Psoas muscle (tissue), 8 donors: ENCODE data around the gene DNAL4. TPM values are rescaled to one million over a fixed set of nuclear protein-coding genes. Genes with fewer than 3 reads are reported as not detected.

Experiments
- ATAC-seq, 4 donors: fragments of 200-7000 bp; cut with Tn5 transposase; one replicate each; pipeline ENCODE4 v1.9.1; 2020; ENCODE audit warnings: moderate library complexity in 3 of 4, mild to moderate bottlenecking in 2 of 4
- DNase-seq, 2 donors: peaks; one replicate each; pipeline ENCODE4 v3.0.0-alpha.2; 2020
- H3K27ac ChIP-seq: fragments of 200-600 bp; one replicate; pipeline ENCODE4 v1.8.0; 2022
- H3K27me3 ChIP-seq, 3 donors: fragments of 200-600 bp in 1 of 3; one replicate each; pipeline versions ENCODE4 v1.6.1 to v1.8.0; 2013 to 2022; ENCODE audit warnings: low read length in 2 of 3, mild to moderate bottlenecking in 2 of 3, moderate library complexity in 1 of 3; ENCODE audit not compliant: insufficient read depth in 3 of 3
- H3K36me3 ChIP-seq, 2 donors: fragments of 200-600 bp in 1 of 2; one replicate each; pipeline versions ENCODE4 v1.6.1 to v1.8.0; 2013 to 2022; ENCODE audit warnings: low read depth in 1 of 2, mild to moderate bottlenecking in 1 of 2, moderate library complexity in 1 of 2; ENCODE audit not compliant: insufficient read depth in 1 of 2
- H3K4me1 ChIP-seq: fragments of 200-600 bp; one replicate; pipeline ENCODE4 v1.8.0; 2022
- H3K4me3 ChIP-seq: fragments of 200-600 bp; one replicate; pipeline ENCODE4 v1.8.0; 2022; ENCODE audit warnings: mild to moderate bottlenecking
- H3K9me3 ChIP-seq: fragments of 200-600 bp; one replicate; pipeline ENCODE4 v1.8.0; 2022
- CTCF ChIP-seq: fragments of 200-600 bp; IDR thresholded peaks from one replicate; pipeline ENCODE4 v1.8.0; 2022; ENCODE audit warnings: antibody characterized with exemption
- WGBS, 3 donors: extraction: QIAGEN DNeasy Blood & Tissue Kit; methylation state at CpG; one replicate each; pipeline versions ENCODE4 v1.1.6 to v1.1.7; 2013; 5-methylcytosine and 5-hydroxymethylcytosine counted together
- intact Hi-C, 2 donors: fragments of 100-400 bp; cut with DNase I; formaldehyde crosslinking; loops; one replicate each; pipeline versions ENCODE4 v1.11.0 to v1.14.2; 2022
- polyA plus RNA-seq, 3 donors: library from polyadenylated mRNA; stranded (reverse); fragments of 200-250 nt; gene quantifications; one replicate each; pipeline ENCODE4 v1.2.3, GENCODE V29; 2013
- total RNA-seq, 4 donors: library from RNA; stranded (reverse); fragmentation: NEBNext Ultra II Directional in 2 of 4; extraction: Animal tissue kit (Norgen Biotek cat#: 25700) in 2 of 4; gene quantifications; one replicate each; pipeline versions ENCODE4 v1.2.1 to v1.2.4, GENCODE V29; 2021 to 2023
- donor health status: healthy with polysubstance abuse.
- donor health status: DM: no; HTN: no; CAD: no; lungs with moderate emphysema.
- donor health status: Bipolar disorder and iron deficiency.
- donor health status: healthy.
- donor health status: DM: yes; HTN: yes; CAD: no.
- donor health status: DM: no; HTN: no; CAD: no.
- donor health status: DM: no; HTN: no; CAD: no.
- donor health status: DM: yes; HTN: yes; CAD: no.

DNAL4 gene
- total and polyA plus RNA-seq, 7 donors, result 3.5 to 13.9 (median 5.8) TPM

GRCh38 chr22:38783095-38783615, 10.8 kb downstream of the DNAL4 start:
- H3K9me3 ChIP-seq, result no peaks in the 10 kb centered on the region
- H3K27me3 ChIP-seq, result no peaks in the 10 kb centered on the region
- no peak for TF ChIP-seq CTCF
- DNase-seq (peak in 1 of 2 donors; percentile 20), ATAC-seq (no peak)
- H3K4me3 ChIP-seq, result no peak overlapping the region
- intact Hi-C loops, result no loop called here
- WGBS, 3 donors, result 68 to 78% (median 71%) methylated on average over 13 to 14 of the region's 14 CpGs
- H3K4me1 ChIP-seq, result peaks cover 4% of the 10 kb centered on the region
- peaks cover 0 to 18% of the 10 kb centered on the region in 2 donors for H3K36me3 ChIP-seq
- H3K27ac ChIP-seq, result no peak overlapping the region

- 76 to 78% (median 76%) methylated on average over 13 of the region's 13 CpGs for WGBS, 3 donors
- no peaks in the 10 kb centered on the region for H3K9me3 ChIP-seq
- no peak overlapping the region for H3K27ac ChIP-seq
- TF ChIP-seq CTCF, result no peak
- ATAC-seq, result no peak
- intact Hi-C loops, result no loop called here
- H3K36me3 ChIP-seq, result peaks cover 0 to 18% of the 10 kb centered on the region in 2 donors
- H3K4me1 ChIP-seq, result no peaks in the 10 kb centered on the region
- no peak overlapping the region for H3K4me3 ChIP-seq
- no peaks in the 10 kb centered on the region for H3K27me3 ChIP-seq
- DNase-seq, result no peak
These were observed 11.4 kb downstream of the DNAL4 start for GRCh38 chr22:38782402-38783094.

GRCh38 chr22:38781033-38781432, 12.9 kb downstream of the DNAL4 start:
- ATAC-seq (no peak), DNase-seq (peak in 1 of 2 donors; percentile 60)
- Histone ChIP-seq H3K27ac (no peak overlapping the region), H3K4me3 (no peak overlapping the region), H3K9me3 (no peaks in the 10 kb centered on the region), H3K36me3 (peaks cover 0 to 18% of the 10 kb centered on the region in 2 donors), H3K27me3 (no peaks in the 10 kb centered on the region), H3K4me1 (no peaks in the 10 kb centered on the region)
- TF ChIP-seq CTCF, result no peak
- 31 to 58% (median 54%) methylated on average over 12 to 13 of the region's 13 CpGs for WGBS, 3 donors
- intact Hi-C loops, result no loop called here

- TF ChIP-seq CTCF, result no peak
- peak; percentile 74 to 91 (median 85) for ATAC-seq
- Histone ChIP-seq H3K27ac (no peak overlapping the region), H3K36me3 (peaks cover 0 to 18% of the 10 kb centered on the region in 2 donors), H3K27me3 (no peaks in the 10 kb centered on the region), H3K4me1 (no peaks in the 10 kb centered on the region), H3K4me3 (no peak overlapping the region), H3K9me3 (no peaks in the 10 kb centered on the region)
- WGBS, 3 donors, result 40 to 64% (median 52%) methylated on average over 24 to 27 of the region's 27 CpGs
- peak in 1 of 2 donors; percentile 79 for DNase-seq
- intact Hi-C loops, result no loop called here
These were observed 16.8 kb downstream of the DNAL4 start for GRCh38 chr22:38777087-38777671.
